DND-41 (cell line): Measurements from ENCODE around the gene TACO1.

Source experiments
- EZH2 ChIP-seq: IDR thresholded peaks from 3 replicates; pipeline ENCODE4 v1.6.1; 2012; ENCODE audit warnings: borderline replicate concordance, low read depth, mild to moderate bottlenecking, moderate library complexity, low read length, inconsistent platforms; ENCODE audit not compliant: severe bottlenecking
- TF ChIP-seq, protein P1 (sequence below): IDR thresholded peaks from 2 replicates; pipeline ENCODE4 v1.5.1; 2012; ENCODE audit warnings: borderline replicate concordance, low read length, moderate library complexity, mild to moderate bottlenecking; ENCODE audit not compliant: poor library complexity, severe bottlenecking; ENCODE audit errors: extremely low read depth

GRCh38 chr17:63631062-63631461, 30.4 kb downstream of the TACO1 start:
- TF ChIP-seq, protein P1, sequence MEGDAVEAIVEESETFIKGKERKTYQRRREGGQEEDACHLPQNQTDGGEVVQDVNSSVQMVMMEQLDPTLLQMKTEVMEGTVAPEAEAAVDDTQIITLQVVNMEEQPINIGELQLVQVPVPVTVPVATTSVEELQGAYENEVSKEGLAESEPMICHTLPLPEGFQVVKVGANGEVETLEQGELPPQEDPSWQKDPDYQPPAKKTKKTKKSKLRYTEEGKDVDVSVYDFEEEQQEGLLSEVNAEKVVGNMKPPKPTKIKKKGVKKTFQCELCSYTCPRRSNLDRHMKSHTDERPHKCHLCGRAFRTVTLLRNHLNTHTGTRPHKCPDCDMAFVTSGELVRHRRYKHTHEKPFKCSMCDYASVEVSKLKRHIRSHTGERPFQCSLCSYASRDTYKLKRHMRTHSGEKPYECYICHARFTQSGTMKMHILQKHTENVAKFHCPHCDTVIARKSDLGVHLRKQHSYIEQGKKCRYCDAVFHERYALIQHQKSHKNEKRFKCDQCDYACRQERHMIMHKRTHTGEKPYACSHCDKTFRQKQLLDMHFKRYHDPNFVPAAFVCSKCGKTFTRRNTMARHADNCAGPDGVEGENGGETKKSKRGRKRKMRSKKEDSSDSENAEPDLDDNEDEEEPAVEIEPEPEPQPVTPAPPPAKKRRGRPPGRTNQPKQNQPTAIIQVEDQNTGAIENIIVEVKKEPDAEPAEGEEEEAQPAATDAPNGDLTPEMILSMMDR, result no peak
- no peak for TF ChIP-seq EZH2
